Activated CD4-positive, CD25-positive, alpha-beta regulatory T cell treated with anti-CD3 and anti-CD28 coated beads, Interleukin-2, amount 50 U/mL, for 72 hours (primary cell): ENCODE measurements around the gene BMS1.
"Not testable (repeated sequence)": the region's sequence is repeated elsewhere in the genome, so short reads cannot be mapped to it uniquely, and the experiment has no call there.

ENCODE experiments used
- DNase-seq: peaks from one replicate; pipeline ENCODE4 v3.0.0; 2021

BMS1 gene

DNA sequence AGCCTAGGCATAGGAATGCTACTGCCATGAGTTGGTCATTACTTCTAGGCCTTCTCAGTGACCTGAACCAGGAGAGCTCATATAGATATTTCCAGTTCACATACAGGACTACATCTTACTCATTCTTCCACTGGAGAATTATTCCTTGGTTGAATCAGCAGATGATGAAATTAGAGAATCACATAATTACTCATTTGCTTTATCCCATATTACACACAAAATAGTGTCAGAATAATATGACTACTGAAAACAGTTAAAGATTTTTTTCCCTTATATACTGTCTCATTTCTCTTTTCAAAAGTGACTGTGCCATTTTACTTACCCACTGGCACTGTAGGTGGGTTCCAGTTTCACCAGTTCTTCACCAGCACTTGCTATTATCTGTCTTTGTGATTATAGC is 18.5 kb downstream of the BMS1 start:
- no peak for DNase-seq

DNA sequence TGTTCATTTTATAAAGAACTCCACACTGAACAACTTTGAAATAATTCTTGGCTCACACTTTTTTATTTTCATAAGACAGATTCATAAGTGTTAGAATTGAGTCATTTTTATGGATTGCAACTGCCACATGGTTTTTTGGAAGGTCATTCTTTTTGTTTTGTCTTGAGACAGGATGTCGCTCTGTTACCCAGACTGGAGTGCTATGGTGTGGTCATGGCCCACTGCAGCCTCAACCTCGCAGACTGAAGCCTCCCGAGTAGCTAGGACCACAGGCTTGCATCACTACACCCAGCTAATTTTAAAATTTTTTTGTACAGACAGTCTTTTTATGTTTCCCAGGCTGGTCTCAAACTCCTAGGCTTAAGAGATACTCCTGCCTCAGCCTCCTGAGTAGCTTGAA is 20.3 kb downstream of the BMS1 start:
- no peak for DNase-seq

DNA sequence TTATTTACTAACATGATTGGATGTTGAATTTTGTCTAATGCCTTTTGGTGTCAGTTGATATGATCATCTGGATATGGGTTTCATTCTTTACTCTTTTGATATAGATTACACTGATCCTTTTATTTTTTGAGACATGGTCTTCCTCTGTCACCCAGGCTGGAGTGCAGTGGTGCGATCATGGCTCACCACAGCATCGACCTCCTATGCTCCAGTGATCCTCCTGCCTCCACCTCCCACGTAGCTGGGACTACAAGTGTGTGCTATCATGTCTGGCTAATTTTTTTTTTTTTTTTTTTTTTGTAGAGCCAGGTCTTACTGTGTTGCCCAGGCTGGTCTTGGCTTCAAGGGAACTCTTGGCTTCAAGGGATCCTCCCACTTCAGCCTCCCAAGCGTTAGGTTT is 27.1 kb downstream of the BMS1 start:
- DNase-seq: no peak

DNA sequence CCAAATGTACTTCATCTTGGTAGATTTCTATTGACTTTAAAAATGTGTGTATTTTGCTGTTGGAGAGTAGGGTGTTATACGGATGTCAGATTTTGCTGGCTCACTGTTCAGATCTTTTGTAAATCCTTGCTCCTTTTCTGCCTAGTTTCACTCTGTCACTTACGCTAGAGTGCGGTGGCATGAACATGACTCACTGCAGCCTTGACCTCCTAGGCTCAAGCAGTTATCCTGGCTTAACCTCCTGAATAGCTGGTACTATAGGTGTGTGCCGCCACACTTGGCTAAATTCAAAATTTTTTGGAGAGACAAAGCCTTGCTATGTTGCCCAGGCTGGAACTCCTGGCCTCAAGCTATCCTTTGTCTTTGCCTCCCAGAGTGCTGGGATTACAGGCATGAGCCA is 29.4 kb downstream of the BMS1 start:
- no peak for DNase-seq

DNA sequence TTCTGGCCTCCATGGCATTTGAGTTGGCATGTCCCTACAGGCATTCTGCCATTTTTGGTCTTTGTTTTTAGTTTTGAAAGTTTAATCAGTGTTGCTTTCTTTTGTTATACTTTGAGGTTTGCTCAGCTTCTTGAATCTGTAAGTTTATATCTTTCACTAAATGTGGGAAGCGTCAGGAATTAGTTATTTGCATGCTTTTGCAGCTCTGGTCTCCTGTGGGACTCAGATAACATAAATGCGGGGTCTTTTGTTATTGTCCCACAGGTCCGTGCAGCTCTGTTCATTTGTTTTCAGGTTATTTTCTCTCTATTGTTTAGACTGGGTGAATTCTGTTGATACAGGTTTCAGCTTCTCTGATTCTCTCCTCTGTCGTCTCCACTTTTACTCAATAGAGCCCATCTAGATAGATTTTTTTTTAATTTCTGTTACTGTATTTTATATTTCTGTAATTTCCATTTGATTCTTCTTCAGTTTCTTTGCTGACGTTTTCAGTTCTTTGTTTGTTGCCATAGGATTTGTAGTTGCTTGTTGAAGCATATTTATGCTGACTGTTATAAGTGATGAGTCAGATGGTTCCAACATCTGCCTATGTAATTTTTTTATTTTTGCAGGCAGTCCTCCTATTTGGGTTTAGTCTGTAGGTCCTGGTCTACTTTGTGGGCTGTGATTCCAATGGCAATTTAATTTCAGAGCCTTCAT is 31.5 kb downstream of the BMS1 start:
- DNase-seq: not testable (repeated sequence)

DNA sequence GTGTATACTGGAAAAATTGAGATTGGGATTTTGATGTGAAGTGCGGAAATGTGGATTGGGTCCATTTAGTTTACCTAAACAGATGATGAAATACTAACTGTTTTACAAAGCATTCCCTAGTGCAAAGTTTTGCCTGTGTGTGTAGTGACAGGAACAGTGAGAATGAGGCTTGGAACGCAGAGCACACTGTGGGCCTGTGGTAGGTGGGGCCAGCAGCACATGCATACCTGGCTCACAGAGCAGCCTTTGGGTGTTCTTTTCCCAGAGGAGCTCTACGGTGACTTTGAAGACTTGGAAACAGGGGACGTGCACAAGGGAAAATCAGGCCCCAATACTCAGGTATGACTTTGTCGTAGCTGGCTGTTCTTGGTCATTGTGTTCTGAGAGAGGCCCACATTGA is 33.7 kb downstream of the BMS1 start:
- DNase-seq: not testable (repeated sequence)

DNA sequence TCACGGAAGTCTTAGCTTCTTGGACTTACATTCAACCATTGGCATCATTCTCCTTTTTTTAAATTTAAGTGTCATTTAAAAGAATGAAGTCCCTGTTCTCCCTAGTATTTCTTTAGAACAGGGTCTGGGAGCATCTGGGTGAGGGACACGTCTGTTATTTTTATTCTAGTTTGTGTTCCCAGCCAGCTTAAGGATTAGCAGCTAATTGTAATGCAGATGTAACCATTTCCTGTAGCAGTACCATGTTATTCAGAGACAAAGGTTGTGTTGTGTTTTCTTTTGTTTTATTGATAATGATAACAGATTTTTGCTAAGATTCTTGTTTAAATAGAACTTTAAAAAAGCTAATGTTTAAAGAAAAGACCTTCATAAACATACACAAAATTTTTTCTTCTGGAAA is 34.3 kb downstream of the BMS1 start:
- DNase-seq: no peak

DNA sequence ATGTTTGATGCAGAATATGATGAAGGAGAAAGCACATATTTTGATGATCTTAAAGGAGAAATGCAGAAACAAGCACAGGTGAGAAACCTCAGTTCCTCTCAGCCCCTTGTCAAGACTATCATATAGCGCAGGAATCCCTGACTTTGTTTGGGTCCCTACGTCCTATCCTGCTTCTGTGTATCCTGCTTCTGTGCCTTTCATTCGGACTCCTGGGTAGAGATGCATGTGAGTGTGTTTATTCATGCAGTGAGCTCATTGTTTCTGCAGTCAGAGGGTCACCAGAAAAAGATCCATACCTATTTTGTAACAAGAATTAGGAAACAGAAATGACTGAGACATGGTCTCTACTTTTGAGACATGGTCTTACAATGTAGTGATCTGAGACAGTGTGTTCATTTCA is 34.8 kb downstream of the BMS1 start:
- not testable (repeated sequence) for DNase-seq

DNA sequence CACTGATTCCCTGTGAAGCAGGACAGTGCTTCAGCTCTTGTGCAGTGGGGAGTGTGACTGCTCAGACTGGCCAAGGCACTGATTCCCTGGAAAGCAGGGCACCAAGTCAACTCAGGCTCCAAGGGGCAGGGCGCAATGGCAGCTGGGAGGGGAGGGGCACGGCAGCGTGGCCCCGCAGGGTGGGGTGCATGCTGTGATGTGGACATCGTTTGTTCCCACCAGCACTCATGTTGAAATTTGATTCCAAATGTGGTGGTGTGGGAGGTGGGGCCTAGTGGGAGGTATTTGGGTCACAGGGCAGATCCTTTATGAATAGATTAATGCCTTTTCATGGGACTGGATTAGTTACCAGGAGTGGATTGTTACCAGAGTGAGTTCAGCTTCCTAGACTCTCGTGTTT is 44.2 kb downstream of the BMS1 start:
- not testable (repeated sequence) for DNase-seq

DNA sequence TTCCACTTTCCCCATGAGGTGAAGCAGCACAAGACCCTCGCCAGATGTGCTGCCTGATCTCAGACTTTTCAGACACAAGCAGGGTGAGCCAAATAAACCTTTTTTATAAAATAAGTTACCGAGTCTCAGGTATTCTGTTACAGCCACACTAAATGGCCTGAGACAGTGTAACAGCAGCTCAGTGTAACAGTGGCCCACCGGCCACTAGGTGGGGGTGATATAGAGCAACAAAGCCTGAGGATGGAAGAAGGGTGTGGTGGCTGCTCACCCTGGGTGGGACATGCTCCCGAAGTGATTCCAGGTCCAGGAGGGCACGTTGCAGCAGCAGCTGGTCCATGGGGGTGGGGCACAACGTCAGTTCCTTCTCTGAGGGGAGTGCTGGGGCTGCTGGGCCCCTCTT is 44.6 kb downstream of the BMS1 start:
- no peak for DNase-seq

DNA sequence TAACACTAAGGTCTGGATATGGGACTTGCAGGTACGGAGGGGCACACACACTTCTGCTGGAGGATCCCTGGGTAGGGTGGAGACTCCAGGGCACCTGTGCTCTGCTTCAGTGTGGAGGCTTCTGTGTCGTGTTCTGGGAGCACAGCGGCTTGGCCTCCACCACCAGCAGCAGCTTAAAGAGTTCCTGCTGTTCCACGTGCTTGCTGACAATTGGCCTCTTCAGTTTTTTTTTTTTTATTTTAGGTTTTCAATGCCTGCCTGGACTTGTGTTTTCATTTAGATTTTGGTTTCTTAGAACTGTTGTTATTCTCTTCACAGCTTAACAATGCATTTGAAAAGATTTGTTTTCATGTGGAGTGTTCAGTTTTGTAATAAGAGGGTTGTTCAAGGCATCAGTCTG is 45.8 kb downstream of the BMS1 start:
- not testable (repeated sequence) for DNase-seq

DNA sequence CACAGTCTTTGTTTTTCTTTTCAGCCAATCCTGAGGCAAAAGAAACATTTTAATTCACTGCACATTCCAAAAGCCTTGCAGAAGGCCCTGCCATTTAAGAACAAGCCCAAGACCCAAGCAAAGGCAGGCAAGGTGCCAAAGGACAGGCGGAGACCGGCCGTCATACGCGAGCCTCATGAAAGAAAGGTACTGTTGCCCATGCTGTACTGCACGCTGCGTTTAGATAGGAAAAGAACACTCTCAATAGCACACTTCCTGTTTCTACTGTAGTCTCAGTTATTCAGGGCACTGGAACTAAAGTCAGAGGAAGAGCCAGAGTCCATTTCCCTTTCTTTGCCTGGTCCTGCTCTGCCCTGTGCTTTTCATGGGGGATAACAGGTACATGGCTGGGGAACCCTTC is 47.6 kb downstream of the BMS1 start:
- DNase-seq: no peak

DNA sequence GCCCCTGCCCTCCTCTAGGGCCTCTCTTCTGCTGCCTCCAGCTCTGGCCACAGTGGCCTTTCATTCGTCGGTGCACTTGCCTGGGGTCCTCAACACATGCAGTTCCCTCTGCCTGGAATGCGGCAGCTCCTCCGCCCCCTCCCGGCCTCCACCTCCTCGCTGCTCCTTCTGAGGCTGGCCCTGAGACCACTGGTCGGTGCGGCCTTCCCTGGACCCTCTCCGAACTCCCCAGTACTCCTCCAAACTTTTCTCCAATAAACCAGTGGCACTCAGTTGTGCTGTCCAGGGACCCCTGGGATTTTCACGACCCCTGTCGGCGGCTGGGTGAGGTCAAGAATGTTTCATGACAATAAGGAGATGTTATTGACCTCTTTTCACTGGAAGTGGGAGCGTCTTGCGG is 53.5 kb downstream of the BMS1 start:
- no peak for DNase-seq

DNA sequence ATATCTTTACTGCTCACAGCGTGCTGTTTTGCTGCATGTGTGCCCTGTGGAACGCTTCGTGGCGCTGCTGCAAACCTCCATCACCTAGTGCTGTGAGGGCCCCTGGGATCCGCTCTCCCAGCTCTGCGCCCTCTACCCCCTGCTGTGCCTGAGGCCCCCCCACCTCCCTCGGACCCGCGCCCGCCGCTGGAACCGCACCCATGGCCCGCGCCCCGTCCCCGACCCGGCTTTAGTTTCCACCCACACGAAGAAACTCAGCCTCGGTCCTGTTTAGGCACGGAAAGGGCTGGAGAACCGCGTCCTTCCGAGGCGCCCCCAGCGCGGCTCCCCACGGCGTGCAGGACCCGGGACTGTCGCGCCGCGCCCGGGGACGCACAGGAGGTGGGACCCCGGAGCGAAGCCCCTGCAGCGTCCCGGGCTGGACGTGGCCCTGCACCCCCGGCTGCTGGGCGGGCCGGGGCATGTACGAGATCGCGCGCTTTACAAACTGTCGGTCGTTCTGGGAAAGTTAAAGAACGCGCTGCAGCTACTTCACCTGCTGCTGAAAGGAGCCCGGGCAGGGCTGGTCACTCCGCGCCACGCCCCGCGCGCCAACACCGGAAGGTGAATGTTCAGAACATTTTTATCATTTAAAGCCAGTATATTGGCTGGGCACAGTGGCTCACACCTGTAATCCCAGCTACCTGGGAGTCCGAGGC is 54.3 kb downstream of the BMS1 start:
- DNase-seq: no peak

DNA sequence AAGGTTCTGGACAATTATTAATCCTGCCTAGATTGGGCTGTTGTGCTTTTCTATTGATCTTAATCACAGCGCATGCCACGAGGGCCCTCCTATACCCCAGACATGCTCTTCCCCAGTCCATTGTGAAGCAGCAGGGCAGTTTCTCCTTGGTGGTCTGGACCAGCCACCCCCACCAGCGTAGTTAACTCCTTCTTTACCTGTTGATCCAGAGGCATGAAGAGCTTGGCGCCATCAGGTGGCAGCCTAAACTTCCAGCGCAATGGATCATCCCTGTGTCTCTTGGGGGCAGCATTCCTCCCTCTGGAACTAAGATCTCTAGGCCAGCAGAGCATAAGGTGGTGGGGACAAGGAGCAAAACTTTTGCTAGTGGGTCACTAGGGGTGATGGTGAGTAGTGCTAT is 62.2 kb downstream of the BMS1 start:
- not testable (repeated sequence) for DNase-seq

DNA sequence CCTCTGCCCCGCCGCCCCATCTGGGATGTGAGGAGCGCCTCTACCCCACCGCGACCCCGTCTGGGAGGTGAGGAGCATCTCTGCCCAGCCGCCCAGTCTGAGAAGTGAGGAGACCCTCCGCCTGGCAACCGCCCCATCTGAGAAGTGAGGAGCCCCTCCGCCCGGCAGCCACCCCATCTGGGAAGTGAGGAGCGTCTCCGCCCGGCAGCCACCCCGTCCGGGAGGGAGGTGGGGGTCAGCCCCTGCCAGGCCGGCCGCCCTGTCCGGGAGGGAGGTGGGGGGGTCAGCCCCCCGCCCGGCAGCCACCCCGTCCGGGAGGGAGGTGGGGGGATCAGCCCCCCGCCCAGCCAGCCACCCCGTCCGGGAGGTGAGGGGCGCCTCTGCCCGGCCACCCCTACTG is 64.7 kb downstream of the BMS1 start:
- not testable (repeated sequence) for DNase-seq

DNA sequence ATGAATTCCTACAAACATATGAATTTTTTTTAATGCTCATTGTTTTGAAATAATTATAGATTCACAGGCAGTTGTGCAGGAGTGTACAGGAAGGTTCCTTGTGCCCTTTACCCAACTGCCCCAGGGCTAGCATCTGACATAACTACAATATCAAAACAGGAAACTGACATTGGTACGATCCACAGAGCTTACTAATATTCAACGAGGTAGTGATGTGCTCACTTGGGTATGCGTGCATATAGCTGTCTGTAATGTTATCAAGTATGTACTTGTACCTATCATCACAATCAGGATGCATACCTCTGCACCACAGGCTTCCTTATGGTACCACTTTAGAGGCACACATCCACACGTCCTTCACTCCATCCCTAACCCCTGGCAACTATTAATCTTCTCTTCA is 68.3 kb downstream of the BMS1 start:
- no peak for DNase-seq

DNA sequence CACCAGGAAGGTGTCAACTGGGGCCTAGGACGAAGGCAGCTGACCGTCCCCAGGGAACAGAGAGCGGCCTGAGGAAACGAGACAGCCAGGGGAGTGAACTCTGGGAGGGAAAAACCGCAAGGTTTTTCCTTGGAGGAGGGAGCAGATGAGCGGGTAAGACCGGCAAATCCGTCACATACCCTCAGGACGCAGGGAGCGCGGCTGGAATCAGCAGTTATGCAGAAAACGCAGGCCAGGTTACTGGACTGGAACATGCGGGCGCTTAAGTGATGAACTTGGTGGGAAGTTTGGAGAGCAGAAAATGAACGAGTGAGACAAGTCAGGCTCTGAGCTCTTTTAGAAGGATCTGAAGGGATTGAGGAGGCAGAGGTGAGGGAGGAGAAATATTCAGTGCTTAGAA is 76.7 kb downstream of the BMS1 start:
- DNase-seq: no peak

DNA sequence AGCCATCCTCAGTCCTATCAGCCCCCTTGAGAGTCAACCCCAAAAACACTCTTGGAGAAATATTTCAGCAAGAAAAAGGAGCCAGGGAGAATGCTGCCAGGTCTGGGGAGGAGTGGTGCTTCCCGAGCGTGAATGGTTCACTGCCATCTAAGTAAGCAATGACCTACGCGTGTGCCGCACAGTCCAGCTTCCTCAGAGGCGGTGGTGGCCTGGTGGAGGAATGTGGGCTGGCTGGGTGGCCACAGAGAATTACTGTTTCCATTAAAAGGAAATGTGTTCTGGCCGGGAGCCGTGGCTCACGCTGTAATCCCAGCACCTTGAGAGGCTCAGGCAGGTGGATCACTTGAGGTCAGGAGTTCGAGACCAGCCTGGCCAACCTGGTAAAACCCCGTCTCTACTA is 77.4 kb downstream of the BMS1 start:
- DNase-seq: not testable (repeated sequence)

DNA sequence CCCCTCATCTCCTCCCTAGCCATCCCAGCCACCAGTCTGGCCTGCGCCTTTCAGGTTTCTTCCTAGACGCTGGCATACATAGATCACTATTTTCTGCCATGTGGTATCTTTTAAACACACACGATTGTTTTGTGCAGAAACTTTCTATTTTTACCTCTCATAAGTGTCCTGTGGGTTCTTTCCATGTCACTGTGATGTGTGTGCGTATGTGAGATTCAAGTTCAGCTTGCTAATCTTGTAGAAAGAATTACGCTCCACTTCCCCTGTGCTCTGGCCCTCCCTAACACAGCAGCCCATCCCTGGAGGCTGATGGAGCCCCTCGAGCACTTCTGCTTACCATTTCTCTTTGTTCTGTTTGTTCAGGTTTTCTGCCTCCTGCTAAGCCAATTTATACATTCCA is 80.2 kb downstream of the BMS1 start:
- not testable (repeated sequence) for DNase-seq

DNA sequence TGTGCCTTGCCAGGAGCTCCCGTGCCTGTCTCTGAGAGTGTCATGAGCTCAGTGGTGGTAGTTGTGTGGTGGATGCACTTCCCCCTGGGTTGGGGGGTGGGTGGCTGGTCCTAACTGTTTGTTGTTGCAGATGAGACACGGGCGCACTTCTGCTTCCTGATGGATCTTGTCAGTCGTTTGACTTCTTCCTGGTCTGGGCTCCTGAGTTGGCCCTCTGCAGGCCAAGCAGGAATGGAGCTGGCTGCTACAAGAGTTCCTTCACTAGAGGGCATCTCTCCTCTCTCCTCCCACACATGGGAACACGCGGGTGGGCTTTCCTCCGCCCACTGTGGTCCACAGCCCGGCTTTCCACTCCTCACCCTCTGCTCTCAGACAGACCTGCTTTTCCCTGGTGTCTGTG is 82.0 kb downstream of the BMS1 start:
- no peak for DNase-seq

DNA sequence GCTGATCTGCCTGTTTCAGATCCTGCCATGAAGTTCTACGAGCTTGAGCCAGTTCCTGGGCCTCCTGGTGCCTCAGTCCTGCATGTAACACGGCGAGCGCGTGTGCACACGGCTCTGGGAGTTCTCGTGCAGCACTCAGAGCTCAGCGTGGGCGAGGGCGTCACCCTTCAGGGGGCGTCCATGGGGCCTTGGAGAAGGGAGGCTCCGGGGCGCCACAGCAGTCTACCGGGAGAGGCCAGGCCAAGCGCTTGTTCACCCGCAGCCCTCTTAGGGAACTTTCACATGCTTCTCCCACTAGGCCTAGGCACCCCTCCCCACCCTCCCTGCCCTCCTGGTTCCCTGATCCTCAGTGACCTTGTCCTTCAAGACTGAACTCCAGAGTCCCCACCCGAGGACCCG is 83.1 kb downstream of the BMS1 start:
- DNase-seq: no peak

DNA sequence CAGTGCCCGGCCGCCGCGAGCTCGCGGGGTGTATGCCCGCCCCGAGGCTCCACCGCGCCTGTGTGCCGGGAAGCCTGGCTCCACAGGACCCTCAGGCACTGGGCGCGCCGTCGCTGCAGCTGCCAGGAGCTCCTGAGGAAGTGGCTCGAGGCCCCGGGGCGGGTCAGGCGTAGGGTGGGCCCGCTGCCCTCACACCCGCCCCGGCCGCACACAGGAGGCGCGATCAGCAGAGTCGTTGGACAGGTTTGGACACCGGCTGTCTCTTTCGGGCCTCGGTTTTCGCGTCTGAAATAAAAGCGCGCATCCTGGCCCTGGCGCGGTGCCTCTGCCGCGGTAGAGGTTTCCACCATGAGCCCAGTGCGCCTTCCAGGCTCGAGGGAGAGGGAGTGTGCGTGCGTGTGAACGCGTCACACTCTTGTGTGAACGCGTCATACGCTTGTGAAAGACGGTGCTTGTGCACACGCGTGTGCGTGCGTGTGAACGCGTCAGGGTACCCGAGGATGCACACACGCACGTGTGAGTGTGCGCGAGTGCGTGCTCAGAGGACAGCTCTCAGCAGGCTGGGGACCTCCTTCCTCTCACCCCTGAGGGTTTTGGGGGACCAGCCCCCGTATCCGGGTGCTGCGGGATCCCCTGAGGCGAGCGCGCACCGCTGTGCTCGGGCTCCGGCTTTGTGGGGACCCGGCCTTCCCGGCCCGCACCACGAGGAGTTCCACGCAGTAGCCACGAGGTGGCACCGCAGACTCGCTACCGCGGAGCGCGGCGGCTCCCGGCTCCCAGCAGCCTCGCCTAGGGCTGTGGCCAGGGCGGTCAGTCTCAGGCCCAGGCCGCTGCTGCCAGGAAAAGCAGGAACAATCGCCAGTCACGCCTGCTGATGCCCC is 83.8 kb downstream of the BMS1 start:
- peak; percentile 54 for DNase-seq

DNA sequence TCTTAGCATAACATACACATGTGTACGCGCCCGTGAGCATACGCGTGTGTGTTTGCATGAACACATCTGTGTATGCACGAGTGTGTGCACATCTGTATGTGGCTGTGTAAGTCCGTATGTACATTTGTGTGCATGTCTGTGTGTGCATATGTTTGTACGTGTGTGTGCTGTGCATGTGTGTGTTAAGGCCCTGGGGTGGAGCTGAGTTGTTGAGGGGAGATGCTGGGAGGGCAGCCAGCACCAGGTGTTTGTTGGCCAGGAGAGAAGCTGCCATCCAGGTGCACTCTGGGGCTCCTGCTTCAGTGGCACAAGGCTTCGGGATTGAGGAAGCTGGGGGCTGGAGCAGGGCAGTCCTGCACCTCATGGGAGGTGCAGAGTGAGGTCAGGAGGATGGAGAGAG is 85.0 kb downstream of the BMS1 start:
- no peak for DNase-seq
